Activated naive CD8-positive, alpha-beta T cell treated with anti-CD3 and anti-CD28 coated beads, Interleukin-2, amount 50 U/mL, for 24 hours (primary cell): Measurements from ENCODE around the gene ISOC2.
"Not testable (repeated sequence)": the region's sequence is repeated elsewhere in the genome, so short reads cannot be mapped to it uniquely, and the experiment has no call there.

Source experiments
- ATAC-seq: fragments of 150-1000 bp; cut with Tn5 transposase; one replicate; pipeline ENCODE4 v1.10.0; 2021
- DNase-seq: peaks from one replicate; pipeline ENCODE4 v3.0.0; 2021
- H3K27ac Mint-ChIP-seq: one replicate; pipeline ENCODE4 v1.8.0; 2021; ENCODE audit warnings: mild to moderate bottlenecking, mixed read lengths
- H3K27me3 Mint-ChIP-seq: one replicate; pipeline ENCODE4 v1.8.0; 2021; ENCODE audit warnings: mixed read lengths
- H3K36me3 Mint-ChIP-seq: one replicate; pipeline ENCODE4 v1.8.0; 2021; ENCODE audit warnings: low read depth, mixed read lengths
- H3K4me1 Mint-ChIP-seq: one replicate; pipeline ENCODE4 v1.8.0; 2021; ENCODE audit warnings: mixed read lengths
- H3K4me3 Mint-ChIP-seq: one replicate; pipeline ENCODE4 v1.8.0; 2021; ENCODE audit warnings: mild to moderate bottlenecking, moderate library complexity, mixed read lengths
- H3K9me3 Mint-ChIP-seq: one replicate; pipeline ENCODE4 v1.8.0; 2021; ENCODE audit warnings: mixed read lengths

Gene ISOC2

DNA sequence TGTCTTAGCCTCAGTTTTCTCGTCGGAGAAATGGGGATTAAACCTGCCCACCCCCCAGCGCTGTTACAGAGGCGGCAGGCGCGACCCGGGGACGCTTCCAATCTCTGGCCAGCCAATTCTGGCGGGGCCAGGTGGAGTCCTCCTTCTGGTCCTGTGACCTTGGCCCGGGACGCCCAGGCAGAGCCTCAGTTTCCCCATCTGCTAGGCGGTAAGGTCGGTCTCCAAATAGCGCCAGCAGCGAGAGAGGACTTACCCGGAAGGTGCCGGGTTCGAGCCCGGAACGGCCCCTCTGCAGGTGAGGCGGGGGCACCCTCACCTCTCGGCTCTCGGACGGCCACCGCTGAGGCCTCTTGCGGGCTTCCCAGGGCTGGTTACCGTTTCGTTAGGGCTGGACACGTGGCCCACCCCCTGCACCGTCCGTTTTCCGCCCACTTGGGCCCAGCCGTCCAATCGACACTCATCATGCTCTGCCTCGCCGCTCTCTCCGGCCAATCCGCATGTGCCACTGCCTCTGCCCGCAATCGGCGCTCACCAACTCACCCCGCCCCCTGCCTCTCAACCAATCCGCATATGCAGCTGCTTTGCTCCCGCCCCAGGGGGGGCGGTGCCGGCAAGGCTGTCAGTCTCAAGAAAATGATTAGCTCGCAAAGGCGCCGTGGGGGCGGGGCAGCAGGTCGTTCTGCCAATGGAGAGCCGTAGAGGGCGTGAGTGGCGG lies at the start of gene ISOC2:
ISOC2 (minus strand) TSS at position 384 of the 715 bp plus-strand sequence. CDS start 5,156 bp downstream, outside the sequence.
- H3K4me1 Mint-ChIP-seq, result peaks cover 22% of the 10 kb centered on the region
- DNase-seq (peak; percentile 100), ATAC-seq (peak; percentile 94)
- H3K4me3 Mint-ChIP-seq, result peak within 1 kb of the TSS; percentile 83
- H3K27me3 Mint-ChIP-seq, result peaks cover 2% of the 10 kb centered on the region
- peak within 1 kb of the TSS; percentile 95 for H3K27ac Mint-ChIP-seq
- no peaks in the 10 kb centered on the region for H3K9me3 Mint-ChIP-seq
- peaks cover 2% of the 10 kb centered on the region for H3K36me3 Mint-ChIP-seq

DNA sequence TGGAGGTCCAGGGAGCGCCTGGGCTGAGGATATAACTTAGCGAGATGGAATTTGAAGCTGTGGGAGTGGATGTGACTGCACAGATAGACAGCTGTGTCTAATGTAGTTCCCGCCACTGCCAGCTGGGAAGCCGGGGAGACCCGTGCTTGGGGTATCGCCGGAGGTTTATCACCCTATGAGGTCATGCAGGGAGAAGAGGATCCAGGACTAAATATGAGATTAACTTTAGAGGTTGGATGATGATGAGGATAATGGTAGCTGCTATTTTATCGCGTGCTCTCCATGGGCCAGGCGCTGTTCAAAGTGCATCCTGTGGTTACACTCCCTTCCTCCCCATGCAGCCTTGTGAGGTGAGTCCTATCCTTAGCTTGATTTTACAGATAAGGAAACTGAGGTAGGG lies 46.7 kb upstream of the ISOC2 start:
- no peak for ATAC-seq
- H3K36me3 Mint-ChIP-seq, result no peaks in the 10 kb centered on the region
- DNase-seq, result no peak
- peaks cover 11% of the 10 kb centered on the region for H3K27me3 Mint-ChIP-seq
- peaks cover 10% of the 10 kb centered on the region for H3K4me1 Mint-ChIP-seq
- no peaks in the 10 kb centered on the region for H3K9me3 Mint-ChIP-seq
- no peak overlapping the region for H3K4me3 Mint-ChIP-seq
- H3K27ac Mint-ChIP-seq, result no peak overlapping the region

GRCh38 chr19:55504981-55505380 lies 43.5 kb upstream of the ISOC2 start:
- Mint-ChIP-seq H3K27me3 (peaks cover 8% of the 10 kb centered on the region), H3K36me3 (no peaks in the 10 kb centered on the region), H3K4me1 (peaks cover 18% of the 10 kb centered on the region), H3K9me3 (no peaks in the 10 kb centered on the region), H3K4me3 (no peak overlapping the region), H3K27ac (no peak overlapping the region)
- DNase-seq, result no peak
- no peak for ATAC-seq

DNA sequence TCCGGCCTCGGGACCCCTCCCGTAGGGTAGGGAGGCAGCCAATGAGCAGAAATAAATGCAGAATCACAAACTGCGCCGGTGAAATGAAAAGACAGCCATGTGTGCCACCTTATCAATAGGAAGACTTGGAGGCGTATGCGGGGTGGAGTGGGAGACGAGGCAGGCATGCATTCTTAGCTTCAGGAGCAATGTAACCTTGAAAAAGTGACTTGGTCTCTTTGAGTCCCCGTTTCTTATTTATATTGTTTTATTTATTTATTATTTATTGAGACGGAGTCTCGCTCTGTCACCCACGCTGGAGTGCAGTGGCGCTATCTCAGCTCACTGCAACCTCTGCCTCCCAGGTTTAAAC lies 42.8 kb upstream of the ISOC2 start:
- ATAC-seq (no peak), DNase-seq (no peak)
- H3K27me3 Mint-ChIP-seq, result peaks cover 8% of the 10 kb centered on the region
- no peak overlapping the region for H3K27ac Mint-ChIP-seq
- no peak overlapping the region for H3K4me3 Mint-ChIP-seq
- peaks cover 18% of the 10 kb centered on the region for H3K4me1 Mint-ChIP-seq
- H3K9me3 Mint-ChIP-seq, result no peaks in the 10 kb centered on the region
- no peaks in the 10 kb centered on the region for H3K36me3 Mint-ChIP-seq

- Mint-ChIP-seq H3K4me1 (peaks cover 18% of the 10 kb centered on the region), H3K4me3 (peak overlapping the region; percentile 67), H3K36me3 (no peaks in the 10 kb centered on the region), H3K9me3 (no peaks in the 10 kb centered on the region), H3K27ac (peak overlapping the region; percentile 77), H3K27me3 (peaks cover 8% of the 10 kb centered on the region)
- peak; percentile 88 for ATAC-seq
- peak; percentile 96 for DNase-seq
These were observed 42.2 kb upstream of the ISOC2 start for GRCh38 chr19:55503502-55504251.

DNA sequence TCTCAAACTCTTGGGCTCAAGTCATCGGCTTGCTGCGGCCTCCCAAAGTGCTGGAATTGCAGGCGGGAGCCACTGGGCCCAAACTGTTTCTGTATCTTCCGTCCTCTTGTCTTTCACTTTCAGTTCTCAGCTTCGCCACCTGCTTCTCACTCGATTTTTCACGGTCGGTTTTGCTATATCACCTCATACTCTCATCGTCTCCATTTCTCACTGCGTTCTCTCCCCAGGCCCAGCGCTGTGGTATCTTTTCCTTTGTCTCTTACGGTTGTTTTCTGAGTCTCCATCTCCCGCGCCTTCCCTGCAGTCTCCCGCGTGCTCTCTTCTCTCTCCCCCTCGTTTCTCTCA lies 41.7 kb upstream of the ISOC2 start:
- DNase-seq (no peak), ATAC-seq (no peak)
- H3K4me1 Mint-ChIP-seq, result peaks cover 18% of the 10 kb centered on the region
- peaks cover 8% of the 10 kb centered on the region for H3K27me3 Mint-ChIP-seq
- no peaks in the 10 kb centered on the region for H3K9me3 Mint-ChIP-seq
- peak overlapping the region; percentile 77 for H3K27ac Mint-ChIP-seq
- no peaks in the 10 kb centered on the region for H3K36me3 Mint-ChIP-seq
- peak overlapping the region; percentile 67 for H3K4me3 Mint-ChIP-seq

DNA sequence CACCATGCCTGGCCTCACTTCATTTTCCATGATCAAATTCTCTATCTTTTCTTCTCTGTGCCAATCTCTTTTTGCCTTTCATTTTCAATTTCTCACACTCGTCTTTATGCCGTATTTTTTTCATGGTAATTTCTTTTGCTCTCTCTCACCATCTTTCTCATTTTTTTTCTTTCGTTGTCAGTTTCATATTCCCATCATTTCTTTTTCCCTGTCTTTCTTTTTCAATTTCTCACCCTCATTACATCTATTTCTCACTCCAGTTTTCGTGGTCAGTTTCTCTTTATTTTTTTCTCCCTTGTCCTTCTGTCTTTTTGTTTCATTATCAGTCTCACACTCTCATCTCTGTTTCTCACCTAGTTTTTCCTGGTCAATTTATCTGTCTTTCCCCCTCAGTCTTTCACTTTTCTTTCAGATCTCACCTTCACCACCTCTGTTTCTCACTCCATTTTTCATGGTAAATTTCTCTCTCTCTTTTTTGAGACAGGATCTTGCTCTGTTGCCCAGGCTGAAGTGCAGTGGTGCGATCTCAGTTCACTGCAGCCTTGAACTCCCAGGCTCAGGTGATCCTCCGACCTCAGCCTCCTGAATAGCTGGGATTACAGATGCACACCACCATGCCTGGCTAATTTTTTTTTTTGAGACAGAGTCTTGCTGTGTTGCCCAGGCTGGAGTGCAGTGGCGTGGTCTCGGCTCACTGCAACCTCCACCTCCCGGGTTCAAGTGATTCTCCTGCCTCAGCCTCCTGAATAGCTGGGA lies 40.9 kb upstream of the ISOC2 start:
- no peaks in the 10 kb centered on the region for H3K36me3 Mint-ChIP-seq
- no peak overlapping the region for H3K27ac Mint-ChIP-seq
- no peak overlapping the region for H3K4me3 Mint-ChIP-seq
- H3K9me3 Mint-ChIP-seq, result no peaks in the 10 kb centered on the region
- ATAC-seq, result no peak
- no peak for DNase-seq
- peaks cover 2% of the 10 kb centered on the region for H3K27me3 Mint-ChIP-seq
- H3K4me1 Mint-ChIP-seq, result peaks cover 18% of the 10 kb centered on the region

GRCh38 chr19:55500368-55500952 lies 39.0 kb upstream of the ISOC2 start:
- H3K4me1 Mint-ChIP-seq, result peaks cover 18% of the 10 kb centered on the region
- H3K4me3 Mint-ChIP-seq, result no peak overlapping the region
- H3K36me3 Mint-ChIP-seq, result no peaks in the 10 kb centered on the region
- no peaks in the 10 kb centered on the region for H3K27me3 Mint-ChIP-seq
- DNase-seq, result no peak
- no peak for ATAC-seq
- no peaks in the 10 kb centered on the region for H3K9me3 Mint-ChIP-seq
- no peak overlapping the region for H3K27ac Mint-ChIP-seq

- H3K27ac Mint-ChIP-seq, result no peak overlapping the region
- peaks cover 6% of the 10 kb centered on the region for H3K27me3 Mint-ChIP-seq
- no peaks in the 10 kb centered on the region for H3K36me3 Mint-ChIP-seq
- peaks cover 12% of the 10 kb centered on the region for H3K4me1 Mint-ChIP-seq
- no peak for DNase-seq
- H3K4me3 Mint-ChIP-seq, result no peak overlapping the region
- no peaks in the 10 kb centered on the region for H3K9me3 Mint-ChIP-seq
- ATAC-seq, result no peak
These were observed 36.9 kb upstream of the ISOC2 start for GRCh38 chr19:55498246-55498840.

GRCh38 chr19:55497763-55498162 lies 36.3 kb upstream of the ISOC2 start:
- Mint-ChIP-seq H3K27ac (no peak overlapping the region), H3K4me3 (no peak overlapping the region), H3K4me1 (peaks cover 8% of the 10 kb centered on the region), H3K27me3 (peaks cover 10% of the 10 kb centered on the region), H3K36me3 (no peaks in the 10 kb centered on the region), H3K9me3 (no peaks in the 10 kb centered on the region)
- ATAC-seq (no peak), DNase-seq (no peak)

DNA sequence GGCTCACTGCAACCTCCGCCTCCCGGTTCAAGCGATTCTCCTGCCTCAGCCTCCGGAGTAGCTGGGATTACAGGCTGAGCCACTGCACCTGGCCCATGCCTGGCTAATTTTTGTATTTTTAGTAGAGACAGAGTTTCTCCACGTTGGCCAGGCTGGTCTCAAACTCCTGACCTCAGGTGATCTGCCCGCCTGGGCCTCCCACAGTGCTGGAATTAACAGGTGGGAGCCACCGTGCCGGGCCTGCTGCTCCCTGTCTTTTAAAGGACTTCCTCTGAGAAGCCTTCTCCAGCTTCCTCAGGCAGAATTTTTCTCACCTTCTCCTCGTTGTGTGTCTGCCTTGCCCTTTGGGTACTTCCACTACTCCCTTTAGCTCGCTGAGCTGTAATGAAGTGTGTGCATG lies 35.4 kb upstream of the ISOC2 start:
- not testable (repeated sequence) for H3K36me3 Mint-ChIP-seq, H3K9me3 Mint-ChIP-seq, DNase-seq, H3K27ac Mint-ChIP-seq, H3K4me3 Mint-ChIP-seq, H3K4me1 Mint-ChIP-seq, ATAC-seq
- peaks cover 13% of the 10 kb centered on the region for H3K27me3 Mint-ChIP-seq

GRCh38 chr19:55495646-55496349 lies 34.4 kb upstream of the ISOC2 start:
- Mint-ChIP-seq H3K27me3 (peaks cover 16% of the 10 kb centered on the region), H3K36me3 (no peaks in the 10 kb centered on the region), H3K4me1 (peaks cover 1% of the 10 kb centered on the region), H3K9me3 (no peaks in the 10 kb centered on the region), H3K4me3 (no peak overlapping the region), H3K27ac (no peak overlapping the region)
- ATAC-seq (no peak), DNase-seq (no peak)

GRCh38 chr19:55494172-55494761 lies 32.8 kb upstream of the ISOC2 start:
- ATAC-seq, result peak; percentile 65
- H3K27me3 Mint-ChIP-seq, result peaks cover 16% of the 10 kb centered on the region
- H3K4me3 Mint-ChIP-seq, result peak overlapping the region; percentile 48
- H3K36me3 Mint-ChIP-seq, result no peaks in the 10 kb centered on the region
- DNase-seq, result no peak
- H3K9me3 Mint-ChIP-seq, result no peaks in the 10 kb centered on the region
- H3K27ac Mint-ChIP-seq, result peak overlapping the region; percentile 49
- peaks cover 1% of the 10 kb centered on the region for H3K4me1 Mint-ChIP-seq
